Activated naive CD8-positive, alpha-beta T cell treated with anti-CD3 and anti-CD28 coated beads for 36 hours (primary cell): ENCODE measurements around the gene DDX21. TPM values are rescaled to one million over a fixed set of nuclear protein-coding genes. Genes with fewer than 3 reads are reported as not detected.
"Not testable (repeated sequence)": the region's sequence is repeated elsewhere in the genome, so short reads cannot be mapped to it uniquely, and the experiment has no call there.

Experiments
- DNase-seq: peaks from one replicate; pipeline ENCODE4 v3.0.0; 2021
- H3K27ac Mint-ChIP-seq: one replicate; pipeline ENCODE4 v1.8.0; 2022; ENCODE audit warnings: mild to moderate bottlenecking, moderate library complexity, mixed read lengths
- H3K27me3 Mint-ChIP-seq: one replicate; pipeline ENCODE4 v1.8.0; 2022; ENCODE audit warnings: mild to moderate bottlenecking, mixed read lengths
- H3K36me3 Mint-ChIP-seq: one replicate; pipeline ENCODE4 v1.8.0; 2021; ENCODE audit warnings: mild to moderate bottlenecking, mixed read lengths
- H3K4me1 Mint-ChIP-seq: one replicate; pipeline ENCODE4 v1.8.0; 2021; ENCODE audit warnings: mixed read lengths
- H3K4me3 Mint-ChIP-seq: one replicate; pipeline ENCODE4 v1.8.0; 2022; ENCODE audit warnings: mild to moderate bottlenecking, moderate library complexity, mixed read lengths
- H3K9me3 Mint-ChIP-seq: one replicate; pipeline ENCODE4 v1.8.0; 2022; ENCODE audit warnings: mixed read lengths
- total RNA-seq, 2 experiments: library from RNA; stranded (reverse); gene quantifications; one replicate each; pipeline ENCODE4 v1.2.3, GENCODE V29; 2021

DDX21 gene
- total RNA-seq, 2 experiments from 2014 or later = 306 to 308 TPM

- H3K27me3 Mint-ChIP-seq = peaks cover 4% of the 10 kb centered on the region
- H3K36me3 Mint-ChIP-seq = peaks cover 64% of the 10 kb centered on the region
- DNase-seq = no peak
- H3K27ac Mint-ChIP-seq = peak overlapping the region; percentile 73
- peaks cover 38% of the 10 kb centered on the region for H3K4me1 Mint-ChIP-seq
- no peaks in the 10 kb centered on the region for H3K9me3 Mint-ChIP-seq
- H3K4me3 Mint-ChIP-seq = peak overlapping the region; percentile 46
Observed at GRCh38 chr10:68959695-68960527, 3.9 kb downstream of the DDX21 start.

DNA sequence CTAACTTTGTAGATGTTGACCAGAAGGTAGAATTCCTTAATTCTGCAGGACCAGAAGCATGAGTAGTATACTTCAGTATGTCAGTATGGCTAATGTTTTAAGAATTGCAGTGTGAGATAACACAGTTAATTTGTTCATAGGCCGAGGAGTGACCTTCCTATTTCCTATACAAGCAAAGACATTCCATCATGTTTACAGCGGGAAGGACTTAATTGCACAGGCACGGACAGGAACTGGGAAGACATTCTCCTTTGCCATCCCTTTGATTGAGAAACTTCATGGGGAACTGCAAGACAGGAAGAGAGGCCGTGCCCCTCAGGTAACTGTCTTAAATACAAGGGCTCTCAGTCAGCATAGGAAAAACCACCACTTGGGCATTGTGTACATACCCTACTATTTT, 7.2 kb downstream of the DDX21 start:
- Mint-ChIP-seq H3K27ac (no peak overlapping the region), H3K4me3 (no peak overlapping the region), H3K4me1 (peaks cover 36% of the 10 kb centered on the region), H3K27me3 (no peaks in the 10 kb centered on the region), H3K9me3 (no peaks in the 10 kb centered on the region), H3K36me3 (peaks cover 59% of the 10 kb centered on the region)
- DNase-seq = no peak

GRCh38 chr10:68973975-68974374, 18.0 kb downstream of the DDX21 start:
- no peaks in the 10 kb centered on the region for H3K9me3 Mint-ChIP-seq

DNA sequence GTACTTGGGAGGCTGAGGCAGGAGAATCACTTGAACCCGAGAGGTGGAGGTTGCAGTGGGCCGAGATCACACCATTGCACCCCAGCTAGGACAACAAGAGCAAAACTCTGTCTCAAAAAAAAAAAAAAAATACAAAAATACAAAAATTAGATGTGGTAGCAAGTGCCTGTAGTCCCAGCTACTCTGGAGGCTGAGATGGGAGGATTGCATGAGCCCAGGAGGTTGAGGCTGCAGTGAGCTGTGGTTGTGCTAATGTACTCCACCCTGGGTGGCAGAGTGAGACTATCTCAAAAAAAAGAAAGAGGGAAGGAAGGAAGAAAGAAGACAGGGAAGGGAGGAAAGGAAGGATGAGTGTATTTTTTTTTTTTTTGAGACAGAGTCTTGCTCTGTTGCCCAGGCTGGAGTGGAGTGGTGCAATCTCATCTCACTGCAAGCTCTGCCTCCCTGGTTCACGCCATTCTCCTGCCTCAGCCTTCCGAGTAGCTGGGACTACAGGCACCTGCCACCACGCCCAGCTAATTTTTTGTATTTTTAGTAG, 20.0 kb downstream of the DDX21 start:
- not testable (repeated sequence) for H3K4me3 Mint-ChIP-seq, DNase-seq, H3K27me3 Mint-ChIP-seq, H3K27ac Mint-ChIP-seq, H3K9me3 Mint-ChIP-seq
- Mint-ChIP-seq H3K36me3 (peaks cover 30% of the 10 kb centered on the region), H3K4me1 (peaks cover 13% of the 10 kb centered on the region)

More at GRCh38 chr10:68973975-68974374, 18.0 kb downstream of the DDX21 start:
- Mint-ChIP-seq H3K27me3 (no peaks in the 10 kb centered on the region), H3K27ac (no peak overlapping the region), H3K36me3 (peaks cover 34% of the 10 kb centered on the region), H3K4me3 (no peak overlapping the region), H3K4me1 (peaks cover 12% of the 10 kb centered on the region)
- no peak for DNase-seq

- H3K4me3 Mint-ChIP-seq, DNase-seq, H3K27me3 Mint-ChIP-seq, H3K9me3 Mint-ChIP-seq, H3K27ac Mint-ChIP-seq: not testable (repeated sequence)
- Mint-ChIP-seq H3K4me1 (peaks cover 10% of the 10 kb centered on the region), H3K36me3 (peaks cover 42% of the 10 kb centered on the region)
Observed at GRCh38 chr10:68979738-68980137, 23.8 kb downstream of the DDX21 start.

DNA sequence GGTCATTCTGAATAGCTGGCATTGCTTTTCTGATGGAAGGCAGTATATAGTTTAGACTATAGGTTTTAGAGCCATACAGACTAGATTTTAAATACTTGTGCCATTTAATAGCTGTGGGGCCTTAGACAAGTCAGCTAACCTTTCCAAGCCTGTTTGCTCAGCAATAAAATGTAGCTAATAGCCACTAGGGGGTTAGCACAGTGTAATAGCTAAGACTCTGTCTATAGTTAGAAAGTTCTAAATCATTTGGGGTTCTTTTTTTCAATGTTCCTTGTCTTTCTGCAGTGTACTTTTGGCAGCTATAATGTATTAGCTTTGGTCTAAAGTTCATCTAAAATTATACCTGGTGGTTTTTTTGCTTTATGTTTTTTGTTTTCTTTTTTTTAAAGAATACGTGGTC, 25.1 kb downstream of the DDX21 start:
- peaks cover 42% of the 10 kb centered on the region for H3K36me3 Mint-ChIP-seq
- no peak for DNase-seq
- H3K27me3 Mint-ChIP-seq = no peaks in the 10 kb centered on the region
- H3K4me1 Mint-ChIP-seq = peaks cover 10% of the 10 kb centered on the region
- no peak overlapping the region for H3K27ac Mint-ChIP-seq
- no peak overlapping the region for H3K4me3 Mint-ChIP-seq
- H3K9me3 Mint-ChIP-seq = no peaks in the 10 kb centered on the region

DNA sequence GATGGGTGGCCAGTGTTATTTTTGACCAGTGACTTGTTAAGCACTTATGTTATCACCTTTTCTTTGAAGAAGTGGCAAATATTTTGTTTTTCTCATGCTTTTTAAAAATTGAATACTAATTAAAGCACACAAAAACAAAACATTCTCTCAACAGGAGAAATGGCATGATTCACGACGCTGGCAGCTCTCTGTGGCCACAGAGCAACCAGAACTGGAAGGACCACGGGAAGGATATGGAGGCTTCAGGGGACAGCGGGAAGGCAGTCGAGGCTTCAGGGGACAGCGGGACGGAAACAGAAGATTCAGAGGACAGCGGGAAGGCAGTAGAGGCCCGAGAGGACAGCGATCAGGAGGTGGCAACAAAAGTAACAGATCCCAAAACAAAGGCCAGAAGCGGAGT, 26.4 kb downstream of the DDX21 start:
- peaks cover 43% of the 10 kb centered on the region for H3K36me3 Mint-ChIP-seq
- H3K27ac Mint-ChIP-seq = peak overlapping the region; percentile 16
- no peak for DNase-seq
- H3K9me3 Mint-ChIP-seq = no peaks in the 10 kb centered on the region
- H3K27me3 Mint-ChIP-seq = no peaks in the 10 kb centered on the region
- peaks cover 12% of the 10 kb centered on the region for H3K4me1 Mint-ChIP-seq
- H3K4me3 Mint-ChIP-seq = no peak overlapping the region

GRCh38 chr10:68987611-68988010, 31.6 kb downstream of the DDX21 start:
- Mint-ChIP-seq H3K27ac (no peak overlapping the region), H3K36me3 (peaks cover 36% of the 10 kb centered on the region), H3K4me1 (peaks cover 34% of the 10 kb centered on the region), H3K4me3 (peak overlapping the region; percentile 99), H3K27me3 (peaks cover 3% of the 10 kb centered on the region), H3K9me3 (no peaks in the 10 kb centered on the region)
- no peak for DNase-seq

DNA sequence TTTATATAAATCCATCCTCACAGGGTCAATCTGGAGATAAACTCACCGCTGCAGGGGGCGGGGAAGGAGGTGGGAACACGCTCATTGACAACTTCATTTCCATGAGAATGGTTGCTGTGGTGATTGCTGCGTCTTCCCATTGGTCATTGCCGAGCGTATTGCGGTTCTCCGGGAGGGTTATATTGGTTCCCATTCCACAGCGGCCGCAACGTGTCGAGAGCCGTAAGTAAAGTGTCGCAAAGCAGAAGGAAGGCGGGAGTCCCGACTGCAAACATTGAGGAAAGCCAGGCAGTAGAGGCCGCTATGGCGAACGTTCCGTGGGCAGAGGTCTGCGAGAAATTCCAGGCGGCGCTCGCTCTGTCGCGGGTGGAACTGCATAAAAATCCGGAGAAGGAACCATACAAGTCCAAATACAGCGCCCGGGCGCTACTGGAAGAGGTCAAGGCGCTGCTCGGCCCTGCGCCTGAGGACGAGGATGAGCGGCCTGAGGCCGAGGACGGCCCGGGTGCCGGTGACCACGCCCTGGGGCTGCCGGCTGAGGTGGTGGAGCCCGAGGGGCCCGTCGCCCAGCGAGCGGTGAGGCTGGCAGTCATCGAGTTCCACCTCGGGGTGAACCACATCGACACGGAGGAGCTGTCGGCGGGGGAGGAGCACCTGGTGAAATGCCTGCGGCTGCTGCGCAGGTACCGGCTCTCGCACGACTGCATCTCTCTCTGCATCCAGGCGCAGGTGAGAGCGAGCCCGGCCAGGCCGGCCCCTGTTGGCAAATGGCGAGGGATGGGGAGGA, 32.8 kb downstream of the DDX21 start, which contains the start of gene KIFBP:
TSS of gene KIFBP (plus strand) at position 274 of the 787 bp plus-strand sequence. CDS start at position 304, 30 bp downstream.
- DNase-seq = peak; percentile 85
- Mint-ChIP-seq H3K27ac (peak within 1 kb of the TSS; percentile 93), H3K4me3 (peak within 1 kb of the TSS; percentile 99), H3K4me1 (peaks cover 40% of the 10 kb centered on the region), H3K27me3 (peaks cover 3% of the 10 kb centered on the region), H3K9me3 (no peaks in the 10 kb centered on the region), H3K36me3 (peaks cover 29% of the 10 kb centered on the region)

DNA sequence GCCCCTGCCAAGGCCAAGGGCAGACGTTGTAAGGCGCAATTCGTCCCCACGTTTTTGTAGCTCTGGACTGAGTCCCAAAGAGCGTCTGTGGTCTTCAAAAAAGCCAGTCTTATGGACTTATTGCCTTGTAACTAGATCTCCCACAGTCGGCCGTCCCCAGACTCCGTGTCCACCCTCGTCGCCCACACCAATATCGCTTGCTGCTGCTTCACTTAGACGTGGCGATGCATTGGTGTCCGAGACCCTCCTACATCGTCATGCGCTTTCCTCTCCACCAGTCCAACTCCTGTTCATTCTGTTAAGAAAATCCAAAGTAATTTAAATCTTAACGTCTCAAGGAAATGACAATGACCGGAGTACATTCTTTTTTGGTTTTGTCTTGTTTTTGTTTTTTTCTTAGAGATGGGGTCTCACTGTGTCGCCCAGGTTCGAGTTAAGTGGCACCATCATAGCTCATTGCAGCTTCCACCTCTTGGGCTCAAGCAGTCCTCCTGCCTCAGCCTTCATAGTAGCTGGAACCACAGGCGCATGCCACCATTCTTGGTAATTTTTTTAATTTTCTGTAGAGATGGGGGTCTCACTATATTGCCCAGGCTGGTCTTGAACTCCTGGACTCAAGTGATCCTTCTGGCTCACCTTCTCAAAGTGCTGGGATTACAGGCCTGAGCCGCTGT, 33.5 kb downstream of the DDX21 start:
- H3K36me3 Mint-ChIP-seq = peaks cover 24% of the 10 kb centered on the region
- peaks cover 40% of the 10 kb centered on the region for H3K4me1 Mint-ChIP-seq
- no peaks in the 10 kb centered on the region for H3K9me3 Mint-ChIP-seq
- peaks cover 3% of the 10 kb centered on the region for H3K27me3 Mint-ChIP-seq
- H3K4me3 Mint-ChIP-seq = peak overlapping the region; percentile 99
- DNase-seq = no peak
- peak overlapping the region; percentile 93 for H3K27ac Mint-ChIP-seq

DNA sequence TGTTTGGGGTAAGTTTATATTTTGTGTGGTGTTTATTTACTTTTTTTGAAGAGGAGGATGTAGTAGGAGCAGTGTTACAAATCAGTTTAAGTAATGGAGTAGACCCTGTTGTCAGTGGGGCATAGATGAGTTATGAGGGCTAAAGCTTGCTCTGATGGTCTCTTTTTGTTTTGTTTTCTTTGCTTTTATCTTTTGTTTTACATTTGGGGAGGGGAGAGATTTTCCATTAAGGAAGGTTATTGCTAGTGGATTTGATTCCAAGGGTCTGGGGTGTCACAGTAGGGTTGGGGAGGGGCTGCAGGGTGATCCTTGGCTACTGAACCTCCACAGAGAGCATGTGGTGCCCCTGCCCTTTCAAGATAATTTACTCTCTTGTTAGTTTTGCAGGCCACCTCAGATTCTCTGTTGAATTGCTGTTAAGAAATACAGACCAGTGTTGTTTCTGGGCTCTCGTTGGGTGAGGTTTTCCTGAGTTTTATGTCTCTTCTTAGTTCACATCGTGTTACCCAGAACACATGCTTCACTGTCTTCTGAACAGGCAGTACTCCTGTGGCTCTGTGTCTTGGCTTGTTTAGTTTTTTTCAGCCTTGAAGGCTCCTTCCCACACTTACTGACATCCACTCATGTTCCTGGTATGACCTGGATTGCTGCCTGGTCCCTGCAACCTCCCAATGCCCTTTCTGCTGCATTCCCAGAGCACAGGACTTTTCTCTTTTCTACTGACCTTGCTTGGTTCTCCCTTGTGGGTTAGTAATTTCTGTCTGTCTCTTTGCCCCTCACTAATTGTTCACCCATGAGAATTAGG, 36.9 kb downstream of the DDX21 start:
- Mint-ChIP-seq H3K4me1 (peaks cover 46% of the 10 kb centered on the region), H3K9me3 (peaks cover 1% of the 10 kb centered on the region), H3K27ac (no peak overlapping the region), H3K36me3 (peaks cover 16% of the 10 kb centered on the region), H3K4me3 (no peak overlapping the region), H3K27me3 (peaks cover 3% of the 10 kb centered on the region)
- DNase-seq = no peak

- Mint-ChIP-seq H3K36me3 (peaks cover 7% of the 10 kb centered on the region), H3K4me1 (peaks cover 42% of the 10 kb centered on the region), H3K27ac (peak overlapping the region; percentile 98), H3K4me3 (peak overlapping the region; percentile 53), H3K9me3 (peaks cover 1% of the 10 kb centered on the region), H3K27me3 (no peaks in the 10 kb centered on the region)
- DNase-seq = no peak
Observed at GRCh38 chr10:68997211-68997610, 41.2 kb downstream of the DDX21 start.

GRCh38 chr10:69004821-69005220, 48.9 kb downstream of the DDX21 start:
- Mint-ChIP-seq H3K27ac (no peak overlapping the region), H3K36me3 (no peaks in the 10 kb centered on the region), H3K27me3 (no peaks in the 10 kb centered on the region), H3K4me3 (no peak overlapping the region), H3K4me1 (peaks cover 12% of the 10 kb centered on the region), H3K9me3 (no peaks in the 10 kb centered on the region)
- no peak for DNase-seq
